Ovary (tissue), 3 donors: Measurements from ENCODE around the gene NFS1.
"Not testable (repeated sequence)": the region's sequence is repeated elsewhere in the genome, so short reads cannot be mapped to it uniquely, and the experiment has no call there.

Experiments used
- CTCF ChIP-seq, 3 donors: fragments of 450-650 bp in 2 of 3; fragments of 200-600 bp in 1 of 3; IDR thresholded peaks; one replicate each; pipeline versions ENCODE4 v1.5.1 to v1.8.0; 2016 to 2022; ENCODE audit warnings: antibody characterized with exemption in 3 of 3, mild to moderate bottlenecking in 1 of 3
- EP300 ChIP-seq: sonication (generic); formaldehyde crosslinking; IDR thresholded peaks from one replicate; pipeline ENCODE4 v1.6.1; 2017; ENCODE audit warnings: antibody characterized with exemption
- POLR2A ChIP-seq: fragments of 450-650 bp; IDR thresholded peaks from one replicate; pipeline ENCODE4 v1.6.1; 2017; ENCODE audit warnings: antibody characterized with exemption, mild to moderate bottlenecking, moderate library complexity
- donor health status: DM: no; HTN: no; CAD: no.

- not testable (repeated sequence) for TF ChIP-seq CTCF (IDR thresholded peaks at IDR 0.05); POLR2A; EP300
Measured at GRCh38 chr20:35705894-35706293, 6.7 kb upstream of the NFS1 start.
